Neural progenitor cell (in vitro differentiated cells): ENCODE measurements around the gene NDUFS2. TPM values are rescaled to one million over a fixed set of nuclear protein-coding genes. Genes with fewer than 3 reads are reported as not detected.

ENCODE experiments used
- DNase-seq: peaks from one replicate; pipeline ENCODE4 v3.0.0-alpha.2; 2016; ENCODE audit warnings: low spot score
- H2AFZ ChIP-seq: fragments of 200-600 bp; sonication (generic); replicated peaks from 2 replicates; pipeline ENCODE4 v1.6.1; 2016; ENCODE audit warnings: antibody characterized with exemption
- H3F3A ChIP-seq: fragments of 200-600 bp; sonication (generic); 2 replicates; pipeline ENCODE4 v1.6.1; 2016; ENCODE audit warnings: antibody characterized with exemption, low read depth
- H3K27ac ChIP-seq: fragments of 200-600 bp; sonication (generic); 2 replicates; pipeline ENCODE4 v1.5.1; 2016; ENCODE audit warnings: mild to moderate bottlenecking
- H3K27me3 ChIP-seq: fragments of 200-600 bp; sonication (generic); 2 replicates; pipeline ENCODE4 v1.6.1; 2016; ENCODE audit warnings: mild to moderate bottlenecking, moderate library complexity
- H3K36me3 ChIP-seq: fragments of 200-600 bp; sonication (generic); 2 replicates; pipeline ENCODE4 v1.5.1; 2016
- H3K4me1 ChIP-seq: fragments of 200-600 bp; sonication (generic); 2 replicates; pipeline ENCODE4 v1.6.1; 2016; ENCODE audit warnings: mixed run types
- H3K4me2 ChIP-seq: fragments of 200-600 bp; sonication (generic); 2 replicates; pipeline ENCODE4 v1.6.1; 2016
- H3K4me3 ChIP-seq: fragments of 200-600 bp; sonication (generic); 2 replicates; pipeline ENCODE4 v1.5.1; 2016
- H3K79me2 ChIP-seq: fragments of 200-600 bp; sonication (generic); 2 replicates; pipeline ENCODE4 v1.6.1; 2016; ENCODE audit warnings: low read depth
- H3K9ac ChIP-seq: fragments of 200-600 bp; sonication (generic); 2 replicates; pipeline ENCODE4 v1.6.1; 2016
- H3K9me3 ChIP-seq: fragments of 200-600 bp; sonication (generic); 2 replicates; pipeline ENCODE4 v1.5.1; 2016; ENCODE audit warnings: low read depth
- H4K20me1 ChIP-seq: fragments of 200-600 bp; sonication (generic); 2 replicates; pipeline ENCODE4 v1.6.1; 2016; ENCODE audit warnings: low read depth
- H3K27ac Mint-ChIP-seq: 3 replicates; pipeline ENCODE4 v1.8.0; 2021; ENCODE audit warnings: mixed read lengths
- H3K27me3 Mint-ChIP-seq: 2 replicates; pipeline ENCODE4 v1.8.0; 2022; ENCODE audit warnings: low read depth, mild to moderate bottlenecking, inconsistent platforms, moderate library complexity, mixed read lengths; ENCODE audit not compliant: insufficient read depth
- H3K36me3 Mint-ChIP-seq: 3 replicates; pipeline ENCODE4 v1.8.0; 2021; ENCODE audit warnings: mixed read lengths
- H3K4me1 Mint-ChIP-seq: 3 replicates; pipeline ENCODE4 v1.8.0; 2021; ENCODE audit warnings: mixed read lengths
- H3K4me3 Mint-ChIP-seq: 3 replicates; pipeline ENCODE4 v1.8.0; 2021; ENCODE audit warnings: mild to moderate bottlenecking, moderate library complexity, mixed read lengths
- H3K9me3 Mint-ChIP-seq: 3 replicates; pipeline ENCODE4 v1.8.0; 2020; ENCODE audit warnings: mixed read lengths
- CTCF ChIP-seq: fragments of 200-600 bp; sonication (generic); IDR thresholded peaks from 2 replicates; pipeline ENCODE4 v1.5.1; 2017; ENCODE audit warnings: antibody characterized with exemption, mild to moderate bottlenecking
- EZH2 ChIP-seq: fragments of 200-600 bp; sonication (generic); IDR thresholded peaks from 2 replicates; pipeline ENCODE4 v1.6.1; 2017; ENCODE audit warnings: antibody characterized with exemption, mild to moderate bottlenecking, moderate library complexity
- EZH2phosphoT487 ChIP-seq: fragments of 200-600 bp; sonication (generic); IDR thresholded peaks from 2 replicates; pipeline ENCODE4 v1.6.1; 2017; ENCODE audit warnings: antibody characterized with exemption
- total RNA-seq: library from RNA; depleted of rRNA; stranded (reverse); fragments of >200 nt; gene quantifications from 2 replicates; pipeline ENCODE4 v1.2.3, GENCODE V29; 2015; ENCODE audit warnings: low replicate concordance

NDUFS2 gene
- total RNA-seq, 1 donor from 2014 or later = 107 TPM

- Histone ChIP-seq H3K4me2 (no peak overlapping the region), H3K27ac (no peak overlapping the region), H4K20me1 (no peaks in the 10 kb centered on the region), H2AFZ (no peak overlapping the region), H3K27me3 (no peaks in the 10 kb centered on the region), H3K4me3 (no peak overlapping the region), H3K4me1 (peaks cover 6% of the 10 kb centered on the region), H3K79me2 (no peaks in the 10 kb centered on the region), H3K9me3 (no peaks in the 10 kb centered on the region), H3K36me3 (no peaks in the 10 kb centered on the region), H3F3A (peaks cover 21% of the 10 kb centered on the region), H3K9ac (no peak overlapping the region)
- TF ChIP-seq CTCF = no peak
- TF ChIP-seq EZH2 = no peak
- no peak for TF ChIP-seq EZH2phosphoT487
- no peak for DNase-seq
- Mint-ChIP-seq H3K27me3 (peaks cover 4% of the 10 kb centered on the region), H3K27ac (no peak overlapping the region), H3K4me1 (peaks cover 13% of the 10 kb centered on the region), H3K9me3 (no peaks in the 10 kb centered on the region), H3K4me3 (no peak overlapping the region), H3K36me3 (peaks cover 17% of the 10 kb centered on the region)
Measured at GRCh38 chr1:161217831-161218230, 15.7 kb downstream of the NDUFS2 start.

- Histone ChIP-seq H3K79me2 (no peaks in the 10 kb centered on the region), H3K27ac (no peak overlapping the region), H3K36me3 (no peaks in the 10 kb centered on the region), H4K20me1 (no peaks in the 10 kb centered on the region), H3F3A (peaks cover 18% of the 10 kb centered on the region), H3K4me3 (no peak overlapping the region), H3K4me1 (peaks cover 6% of the 10 kb centered on the region), H3K9me3 (no peaks in the 10 kb centered on the region), H3K4me2 (no peak overlapping the region), H2AFZ (no peak overlapping the region), H3K27me3 (no peaks in the 10 kb centered on the region), H3K9ac (no peak overlapping the region)
- Mint-ChIP-seq H3K9me3 (no peaks in the 10 kb centered on the region), H3K4me3 (peak overlapping the region; percentile 23), H3K27me3 (peaks cover 4% of the 10 kb centered on the region), H3K4me1 (peaks cover 13% of the 10 kb centered on the region), H3K36me3 (peaks cover 13% of the 10 kb centered on the region), H3K27ac (no peak overlapping the region)
- TF ChIP-seq CTCF (no peak), EZH2phosphoT487 (no peak), EZH2 (no peak)
- DNase-seq = no peak
Measured at GRCh38 chr1:161218301-161219077, 16.3 kb downstream of the NDUFS2 start.

DNA sequence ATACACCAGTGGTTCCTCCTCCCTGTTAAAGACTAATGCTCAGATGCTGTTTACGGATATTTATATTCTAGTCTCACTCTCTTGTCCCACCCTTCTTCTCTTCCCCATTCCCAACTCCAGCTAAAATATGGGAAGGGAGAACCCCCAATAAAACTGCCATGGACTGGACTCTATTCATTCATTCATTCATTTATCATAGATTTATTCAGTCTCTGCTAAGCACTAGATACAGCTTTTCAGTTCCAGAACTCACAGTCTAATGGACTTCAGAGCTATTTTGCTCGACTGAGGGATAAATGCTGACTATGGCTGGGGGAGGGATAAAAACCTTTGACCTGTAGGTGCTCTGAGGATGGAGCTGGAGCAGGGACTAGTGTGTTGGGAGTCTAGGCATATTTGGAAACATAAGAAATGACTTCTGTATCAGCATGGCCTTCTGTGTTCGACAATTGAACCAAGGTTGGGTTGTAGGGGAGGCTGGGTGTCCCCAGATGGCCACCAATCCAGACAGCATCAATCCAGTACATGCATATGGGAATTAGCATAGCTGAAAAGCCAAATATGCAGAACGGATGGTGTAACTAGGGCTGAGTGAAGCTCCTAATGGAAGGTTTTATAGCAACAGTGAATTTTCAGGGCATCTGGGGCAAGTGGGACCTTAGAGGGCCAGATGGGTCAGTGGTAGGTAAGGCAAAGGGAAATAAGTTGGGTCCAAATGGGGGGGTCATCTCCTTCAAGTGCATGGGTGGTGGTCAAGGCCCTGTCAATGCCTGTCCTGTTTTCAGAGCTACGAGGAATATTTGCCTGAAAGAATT, 17.1 kb downstream of the NDUFS2 start:
- no peak for DNase-seq
- peaks cover 14% of the 10 kb centered on the region for H3F3A ChIP-seq
- H3K36me3 Mint-ChIP-seq = peaks cover 7% of the 10 kb centered on the region
- no peaks in the 10 kb centered on the region for H3K79me2 ChIP-seq
- H3K36me3 ChIP-seq = no peaks in the 10 kb centered on the region
- no peak overlapping the region for H2AFZ ChIP-seq
- no peak overlapping the region for H3K9ac ChIP-seq
- no peak overlapping the region for H3K27ac Mint-ChIP-seq
- H4K20me1 ChIP-seq = no peaks in the 10 kb centered on the region
- H3K4me3 Mint-ChIP-seq = peak overlapping the region; percentile 23
- no peak overlapping the region for H3K27ac ChIP-seq
- no peak overlapping the region for H3K4me2 ChIP-seq
- no peaks in the 10 kb centered on the region for H3K27me3 ChIP-seq
- peaks cover 6% of the 10 kb centered on the region for H3K4me1 ChIP-seq
- H3K4me1 Mint-ChIP-seq = peaks cover 13% of the 10 kb centered on the region
- TF ChIP-seq EZH2phosphoT487 (no peak), EZH2 (no peak), CTCF (no peak)
- H3K27me3 Mint-ChIP-seq = peaks cover 4% of the 10 kb centered on the region
- H3K9me3 Mint-ChIP-seq = no peaks in the 10 kb centered on the region
- no peak overlapping the region for H3K4me3 ChIP-seq
- H3K9me3 ChIP-seq = no peaks in the 10 kb centered on the region
